Calu3 (cell line): Measurements from ENCODE around the gene PRMT2. TPM values are rescaled to one million over a fixed set of nuclear protein-coding genes. Genes with fewer than 3 reads are reported as not detected.

Experiments
- BruUV-seq: library from RNA; stranded (reverse); fragments of 400-500 nt; replicated peaks from 2 replicates; lab custom pipeline; 2021; lab: Mats Ljungman, UMichigan
- CTCF ChIA-PET: fragments of 300-600 bp; sonication (Branson Sonifier 250); formaldehyde crosslinking; loops from one replicate; lab custom pipeline; 2022; ENCODE audit warnings: antibody characterized with exemption; lab: Charles Lee
- DNase-seq: peaks from one replicate; pipeline ENCODE4 v3.0.0; 2022
- H3K27ac Mint-ChIP-seq: one replicate; pipeline ENCODE4 v1.8.0; 2022; ENCODE audit warnings: mixed read lengths; ENCODE audit not compliant: unreplicated experiment
- H3K27me3 Mint-ChIP-seq: one replicate; pipeline ENCODE4 v1.8.0; 2022; ENCODE audit warnings: mixed read lengths; ENCODE audit not compliant: unreplicated experiment
- H3K36me3 Mint-ChIP-seq: one replicate; pipeline ENCODE4 v1.8.0; 2022; ENCODE audit warnings: mild to moderate bottlenecking, moderate library complexity, mixed read lengths; ENCODE audit not compliant: insufficient read depth, unreplicated experiment
- H3K4me1 Mint-ChIP-seq: one replicate; pipeline ENCODE4 v1.8.0; 2022; ENCODE audit warnings: mild to moderate bottlenecking, low read depth, mixed read lengths; ENCODE audit not compliant: unreplicated experiment
- H3K4me3 Mint-ChIP-seq: one replicate; pipeline ENCODE4 v1.8.0; 2022; ENCODE audit warnings: mild to moderate bottlenecking, low read depth, moderate library complexity, mixed read lengths; ENCODE audit not compliant: unreplicated experiment
- H3K9me3 Mint-ChIP-seq: one replicate; pipeline ENCODE4 v1.8.0; 2022; ENCODE audit warnings: low read depth, mixed read lengths; ENCODE audit not compliant: unreplicated experiment
- intact Hi-C: fragments of 100-400 bp; cut with micrococcal nuclease; formaldehyde crosslinking; loops from one replicate; pipeline ENCODE4 v1.10.0; 2022; ENCODE audit not compliant: unreplicated experiment
- total RNA-seq: library from RNA; stranded (reverse); gene quantifications from 2 replicates; pipeline ENCODE4 v1.2.3, GENCODE V29; 2022
- TF ChIP-seq, protein P1 (sequence below): fragments of 200-600 bp; IDR thresholded peaks from one replicate; pipeline ENCODE4 v1.8.0; 2022; ENCODE audit warnings: antibody characterized with exemption; ENCODE audit not compliant: unreplicated experiment

PRMT2 gene
- total RNA-seq, 1 experiment from 2014 or later = 59.4 TPM

DNA sequence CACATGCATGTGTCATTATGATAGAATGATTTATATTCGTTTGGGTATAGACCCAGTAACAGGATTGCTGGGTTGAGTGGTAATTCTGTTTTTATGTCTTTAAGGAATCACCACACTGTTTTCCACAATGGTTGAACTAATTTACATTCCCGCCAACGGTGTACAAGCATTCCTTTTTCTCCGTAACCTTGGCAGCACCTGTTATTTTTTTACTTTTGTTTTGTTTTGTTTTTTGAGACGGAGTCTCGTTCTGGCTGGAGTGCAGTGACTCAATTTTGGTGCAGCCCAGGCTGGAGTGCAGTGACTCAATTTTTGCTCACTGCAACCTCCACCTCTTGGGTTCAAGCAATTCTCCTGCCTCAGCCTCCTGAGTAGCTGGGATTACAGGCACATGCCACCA is 22.1 kb upstream of the PRMT2 start:
- TF ChIP-seq, protein P1, sequence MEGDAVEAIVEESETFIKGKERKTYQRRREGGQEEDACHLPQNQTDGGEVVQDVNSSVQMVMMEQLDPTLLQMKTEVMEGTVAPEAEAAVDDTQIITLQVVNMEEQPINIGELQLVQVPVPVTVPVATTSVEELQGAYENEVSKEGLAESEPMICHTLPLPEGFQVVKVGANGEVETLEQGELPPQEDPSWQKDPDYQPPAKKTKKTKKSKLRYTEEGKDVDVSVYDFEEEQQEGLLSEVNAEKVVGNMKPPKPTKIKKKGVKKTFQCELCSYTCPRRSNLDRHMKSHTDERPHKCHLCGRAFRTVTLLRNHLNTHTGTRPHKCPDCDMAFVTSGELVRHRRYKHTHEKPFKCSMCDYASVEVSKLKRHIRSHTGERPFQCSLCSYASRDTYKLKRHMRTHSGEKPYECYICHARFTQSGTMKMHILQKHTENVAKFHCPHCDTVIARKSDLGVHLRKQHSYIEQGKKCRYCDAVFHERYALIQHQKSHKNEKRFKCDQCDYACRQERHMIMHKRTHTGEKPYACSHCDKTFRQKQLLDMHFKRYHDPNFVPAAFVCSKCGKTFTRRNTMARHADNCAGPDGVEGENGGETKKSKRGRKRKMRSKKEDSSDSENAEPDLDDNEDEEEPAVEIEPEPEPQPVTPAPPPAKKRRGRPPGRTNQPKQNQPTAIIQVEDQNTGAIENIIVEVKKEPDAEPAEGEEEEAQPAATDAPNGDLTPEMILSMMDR = no peak
- no peak for DNase-seq
- no peak overlapping the region for H3K4me3 Mint-ChIP-seq
- CTCF ChIA-PET = no interaction called here
- no peak overlapping the region for H3K27ac Mint-ChIP-seq
- intact Hi-C loops = no loop called here
- no peaks in the 10 kb centered on the region for H3K36me3 Mint-ChIP-seq
- BruUV-seq = no TSS peak
- H3K27me3 Mint-ChIP-seq = no peaks in the 10 kb centered on the region
- no peaks in the 10 kb centered on the region for H3K4me1 Mint-ChIP-seq
- H3K9me3 Mint-ChIP-seq = no peaks in the 10 kb centered on the region

DNA sequence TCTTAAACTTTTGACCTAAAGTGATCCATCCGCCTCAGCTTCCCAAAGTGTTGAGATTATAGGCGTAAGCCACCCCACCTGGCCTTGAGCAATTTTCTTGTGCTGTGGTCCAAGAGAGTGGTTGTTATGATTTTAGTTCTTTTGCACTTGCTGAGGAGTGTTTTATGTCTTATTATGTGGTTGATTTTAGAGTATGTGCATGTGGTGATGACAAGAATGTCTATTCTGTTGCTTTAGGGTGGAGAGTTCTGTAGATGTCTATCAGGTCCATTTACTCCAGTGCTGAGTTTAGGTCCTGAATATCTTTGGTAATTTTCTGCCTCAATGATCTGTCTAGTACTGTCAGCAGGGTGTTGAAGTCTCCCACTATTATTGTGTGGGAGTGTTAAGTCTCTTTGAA is 19.4 kb upstream of the PRMT2 start:
- Mint-ChIP-seq H3K36me3 (no peaks in the 10 kb centered on the region), H3K27me3 (no peaks in the 10 kb centered on the region), H3K4me3 (no peak overlapping the region), H3K4me1 (peaks cover 10% of the 10 kb centered on the region), H3K9me3 (peaks cover 3% of the 10 kb centered on the region), H3K27ac (no peak overlapping the region)
- CTCF ChIA-PET = no interaction called here
- BruUV-seq = no TSS peak
- no peak for DNase-seq
- intact Hi-C loops = no loop called here
- TF ChIP-seq, protein P1 = no peak

DNA sequence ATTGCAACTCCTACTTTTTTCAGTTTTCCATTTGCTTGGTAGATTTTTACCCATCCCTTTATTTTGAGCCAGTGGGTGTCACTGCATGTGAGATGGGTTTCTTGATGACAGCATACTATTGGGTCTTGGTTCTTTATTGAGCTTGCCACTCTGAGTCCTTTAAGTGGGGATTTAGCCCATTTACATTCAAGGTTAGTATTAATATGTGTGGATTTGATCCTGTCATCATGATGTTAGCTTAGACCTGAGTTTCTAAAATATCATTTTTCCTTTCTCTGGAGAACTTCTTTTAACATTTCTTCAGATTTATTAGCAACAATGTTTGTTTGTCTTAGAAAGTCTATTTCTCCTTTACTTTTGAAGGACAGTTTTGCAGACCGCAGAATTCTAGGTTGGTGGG is 18.8 kb upstream of the PRMT2 start:
- H3K9me3 Mint-ChIP-seq = peaks cover 3% of the 10 kb centered on the region
- CTCF ChIA-PET = no interaction called here
- no TSS peak for BruUV-seq
- no peak for DNase-seq
- H3K27me3 Mint-ChIP-seq = no peaks in the 10 kb centered on the region
- no peaks in the 10 kb centered on the region for H3K36me3 Mint-ChIP-seq
- H3K27ac Mint-ChIP-seq = no peak overlapping the region
- TF ChIP-seq, protein P1 = no peak
- intact Hi-C loops = no loop called here
- no peak overlapping the region for H3K4me3 Mint-ChIP-seq
- peaks cover 11% of the 10 kb centered on the region for H3K4me1 Mint-ChIP-seq

DNA sequence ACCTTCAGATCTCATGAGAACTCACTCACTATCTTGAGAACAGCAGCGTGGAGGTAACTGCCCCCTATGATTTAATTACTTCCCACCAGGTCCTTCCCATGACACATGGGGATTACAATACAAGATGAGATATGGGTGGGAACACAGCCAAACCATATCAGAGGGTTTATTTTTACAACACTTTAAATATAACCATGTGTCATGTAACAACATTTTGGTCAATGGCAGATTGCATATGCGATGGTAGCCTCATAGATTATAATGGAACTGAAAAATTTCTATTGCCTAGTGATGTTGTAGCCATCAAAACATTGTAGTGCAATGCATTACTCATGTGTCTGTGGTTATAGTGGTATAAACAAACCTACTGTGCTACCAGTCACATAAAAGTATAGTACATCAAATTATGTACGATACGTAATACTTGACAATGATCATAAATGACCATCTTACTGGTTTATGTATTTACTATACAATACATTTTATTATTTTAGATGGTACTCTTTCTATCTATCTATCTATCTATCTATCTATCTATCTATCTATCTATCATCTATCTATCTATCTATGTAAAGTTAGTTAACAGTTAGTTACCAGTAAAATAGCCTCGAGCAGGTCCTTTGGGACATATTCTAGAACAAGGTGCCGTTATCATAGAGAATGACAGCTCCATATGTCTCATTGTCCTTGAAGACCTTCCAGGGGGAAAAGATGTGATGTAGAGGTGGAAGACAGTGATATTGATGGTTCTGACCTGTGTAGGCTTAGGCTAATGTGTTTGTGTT is 18.0 kb upstream of the PRMT2 start:
- Mint-ChIP-seq H3K36me3 (no peaks in the 10 kb centered on the region), H3K9me3 (peaks cover 3% of the 10 kb centered on the region), H3K4me1 (peaks cover 11% of the 10 kb centered on the region), H3K27ac (no peak overlapping the region), H3K4me3 (no peak overlapping the region), H3K27me3 (no peaks in the 10 kb centered on the region)
- BruUV-seq = no TSS peak
- CTCF ChIA-PET = no interaction called here
- DNase-seq = no peak
- intact Hi-C loops = no loop called here
- TF ChIP-seq, protein P1 = no peak
